Osteocyte (in vitro differentiated cells): Measurements from ENCODE around the gene DYRK2. TPM values are rescaled to one million over a fixed set of nuclear protein-coding genes. Genes with fewer than 3 reads are reported as not detected.

Experiments
- DNase-seq: peaks from one replicate; pipeline ENCODE4 v3.0.0; 2021; ENCODE audit warnings: mixed read lengths; ENCODE audit not compliant: unreplicated experiment; ENCODE audit errors: extremely low spot score
- H3K27ac Mint-ChIP-seq: one replicate; pipeline ENCODE4 v1.8.0; 2021; ENCODE audit warnings: mild to moderate bottlenecking, mixed read lengths; ENCODE audit not compliant: unreplicated experiment
- H3K27me3 Mint-ChIP-seq: one replicate; pipeline ENCODE4 v1.8.0; 2021; ENCODE audit warnings: mixed read lengths; ENCODE audit not compliant: unreplicated experiment
- H3K36me3 Mint-ChIP-seq: one replicate; pipeline ENCODE4 v1.8.0; 2021; ENCODE audit warnings: mixed read lengths; ENCODE audit not compliant: unreplicated experiment
- H3K4me1 Mint-ChIP-seq: one replicate; pipeline ENCODE4 v1.8.0; 2021; ENCODE audit warnings: mixed read lengths; ENCODE audit not compliant: unreplicated experiment
- H3K4me3 Mint-ChIP-seq: one replicate; pipeline ENCODE4 v1.8.0; 2021; ENCODE audit warnings: mild to moderate bottlenecking, moderate library complexity, mixed read lengths; ENCODE audit not compliant: unreplicated experiment
- H3K9me3 Mint-ChIP-seq: one replicate; pipeline ENCODE4 v1.8.0; 2021; ENCODE audit warnings: mixed read lengths; ENCODE audit not compliant: unreplicated experiment
- total RNA-seq: library from RNA; stranded (reverse); gene quantifications from 2 replicates; pipeline ENCODE4 v1.2.1, GENCODE V29; 2021
- TF ChIP-seq, protein P1 (sequence below): fragments of 200-600 bp; sonication (generic); IDR thresholded peaks from 2 replicates; pipeline ENCODE4 v1.5.0; 2021; ENCODE audit warnings: antibody characterized with exemption, mild to moderate bottlenecking, moderate library complexity

The DYRK2 gene
- total RNA-seq, 1 donor from 2014 or later = 28.9 TPM

DNA sequence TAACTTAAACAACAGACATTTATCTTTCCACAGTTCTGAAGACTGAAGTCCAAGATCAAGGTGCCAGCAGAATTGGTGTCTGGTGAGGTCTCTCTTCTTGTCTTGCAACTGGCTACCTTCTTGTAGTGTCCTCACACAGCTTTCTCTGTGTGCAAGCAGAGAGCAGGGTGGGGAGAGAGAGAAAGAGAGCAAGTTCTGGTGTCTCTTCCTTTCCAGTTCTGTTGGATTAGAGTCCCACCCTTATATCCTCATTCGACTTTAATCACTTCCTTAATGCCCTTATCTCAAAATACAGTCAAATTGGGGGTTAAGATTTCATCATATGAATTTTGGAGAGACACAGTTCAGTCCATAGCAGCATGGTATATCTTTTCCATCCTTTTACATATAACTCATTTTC, 40.8 kb downstream of the DYRK2 start:
- no peak for DNase-seq
- Mint-ChIP-seq H3K4me1 (no peaks in the 10 kb centered on the region), H3K9me3 (peaks cover 6% of the 10 kb centered on the region)

DNA sequence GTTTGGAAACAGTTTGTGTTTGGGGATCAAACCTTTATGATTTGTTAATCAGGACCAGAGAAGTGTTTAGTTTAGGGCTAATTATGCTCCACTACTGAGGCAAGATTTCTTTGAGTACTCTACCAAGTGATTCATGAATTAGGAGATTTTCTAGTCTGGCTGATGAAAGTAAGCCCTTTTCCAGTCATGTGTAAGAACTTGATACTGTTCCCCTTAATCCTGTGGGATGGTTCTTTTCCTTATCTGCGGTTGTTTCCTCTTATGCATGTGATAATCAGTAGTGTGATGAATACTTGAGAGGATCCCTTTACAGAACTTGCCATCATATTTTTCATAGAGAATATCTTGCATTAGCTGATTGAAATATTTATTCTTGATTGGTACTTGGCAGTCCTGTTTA, 42.1 kb downstream of the DYRK2 start:
- H3K36me3 Mint-ChIP-seq = no peaks in the 10 kb centered on the region
- H3K27me3 Mint-ChIP-seq = no peaks in the 10 kb centered on the region
- H3K27ac Mint-ChIP-seq = no peak overlapping the region
- no peaks in the 10 kb centered on the region for H3K4me1 Mint-ChIP-seq
- TF ChIP-seq, protein P1, sequence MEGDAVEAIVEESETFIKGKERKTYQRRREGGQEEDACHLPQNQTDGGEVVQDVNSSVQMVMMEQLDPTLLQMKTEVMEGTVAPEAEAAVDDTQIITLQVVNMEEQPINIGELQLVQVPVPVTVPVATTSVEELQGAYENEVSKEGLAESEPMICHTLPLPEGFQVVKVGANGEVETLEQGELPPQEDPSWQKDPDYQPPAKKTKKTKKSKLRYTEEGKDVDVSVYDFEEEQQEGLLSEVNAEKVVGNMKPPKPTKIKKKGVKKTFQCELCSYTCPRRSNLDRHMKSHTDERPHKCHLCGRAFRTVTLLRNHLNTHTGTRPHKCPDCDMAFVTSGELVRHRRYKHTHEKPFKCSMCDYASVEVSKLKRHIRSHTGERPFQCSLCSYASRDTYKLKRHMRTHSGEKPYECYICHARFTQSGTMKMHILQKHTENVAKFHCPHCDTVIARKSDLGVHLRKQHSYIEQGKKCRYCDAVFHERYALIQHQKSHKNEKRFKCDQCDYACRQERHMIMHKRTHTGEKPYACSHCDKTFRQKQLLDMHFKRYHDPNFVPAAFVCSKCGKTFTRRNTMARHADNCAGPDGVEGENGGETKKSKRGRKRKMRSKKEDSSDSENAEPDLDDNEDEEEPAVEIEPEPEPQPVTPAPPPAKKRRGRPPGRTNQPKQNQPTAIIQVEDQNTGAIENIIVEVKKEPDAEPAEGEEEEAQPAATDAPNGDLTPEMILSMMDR = no peak
- H3K4me3 Mint-ChIP-seq = no peak overlapping the region
- peaks cover 6% of the 10 kb centered on the region for H3K9me3 Mint-ChIP-seq
- DNase-seq = no peak

More for the DNA sequence above, 40.8 kb downstream of the DYRK2 start:
- H3K4me3 Mint-ChIP-seq = no peak overlapping the region
- H3K36me3 Mint-ChIP-seq = no peaks in the 10 kb centered on the region
- no peaks in the 10 kb centered on the region for H3K27me3 Mint-ChIP-seq
- no peak overlapping the region for H3K27ac Mint-ChIP-seq
- TF ChIP-seq, protein P1 = no peak

DNA sequence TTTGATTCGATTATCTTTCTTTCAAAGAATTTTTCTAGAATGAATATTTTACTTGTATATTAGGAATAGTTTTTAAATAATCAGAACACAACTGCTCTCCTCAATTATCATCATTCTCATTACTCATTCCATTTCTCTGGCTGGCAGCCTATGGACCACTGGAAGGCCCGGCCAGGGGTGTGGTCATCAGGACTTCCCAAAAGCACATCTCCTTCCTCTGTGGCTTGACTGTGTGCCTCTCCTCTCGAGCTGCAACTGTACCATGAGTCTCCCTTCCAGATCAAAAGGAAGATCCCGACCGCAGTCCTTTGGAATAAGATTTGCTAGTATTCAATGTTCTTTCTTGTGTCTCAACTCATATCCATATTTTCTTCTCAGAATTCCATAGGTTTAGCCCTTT, 42.7 kb downstream of the DYRK2 start:
- Mint-ChIP-seq H3K27ac (no peak overlapping the region), H3K9me3 (peaks cover 6% of the 10 kb centered on the region), H3K36me3 (no peaks in the 10 kb centered on the region), H3K27me3 (no peaks in the 10 kb centered on the region), H3K4me3 (no peak overlapping the region), H3K4me1 (no peaks in the 10 kb centered on the region)
- TF ChIP-seq, protein P1 = no peak
- no peak for DNase-seq

DNA sequence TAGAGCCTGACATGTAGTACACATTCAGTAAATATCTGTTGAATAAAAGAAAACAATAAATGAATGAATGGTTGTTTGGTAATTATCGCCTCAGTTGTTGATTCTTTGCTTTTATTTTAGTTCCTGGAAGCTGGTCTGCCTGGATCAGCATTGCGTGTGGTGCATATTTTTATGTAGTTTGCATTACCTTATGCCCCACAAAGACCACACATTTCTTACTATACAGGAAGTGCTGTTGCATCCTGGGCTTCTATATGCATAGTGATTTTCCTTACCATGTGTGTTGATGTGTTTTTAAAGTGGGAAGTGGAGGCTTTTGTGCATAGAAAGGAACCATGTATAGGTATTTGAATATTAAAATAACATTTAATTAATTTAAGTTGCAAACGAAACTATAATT, 43.6 kb downstream of the DYRK2 start:
- Mint-ChIP-seq H3K36me3 (no peaks in the 10 kb centered on the region), H3K27me3 (no peaks in the 10 kb centered on the region)
- TF ChIP-seq, protein P1 = no peak

DNA sequence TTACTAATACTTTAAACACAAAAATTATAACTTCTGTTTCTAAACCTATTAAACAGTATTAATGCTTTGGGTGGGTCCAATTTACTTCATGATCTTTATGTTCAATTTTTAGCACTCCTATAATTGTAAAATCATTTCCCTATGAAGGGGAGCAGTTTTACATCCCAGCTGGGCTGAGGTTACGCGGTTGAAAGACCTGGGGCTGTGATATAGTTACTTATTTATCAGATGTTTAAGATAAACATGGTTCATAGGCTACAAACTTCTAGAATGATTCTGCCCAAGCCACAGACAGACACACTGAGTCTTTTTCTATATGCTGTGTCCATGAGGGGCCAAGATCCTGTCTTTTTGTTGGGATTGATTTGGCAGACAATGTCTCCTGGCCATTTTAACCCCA, 44.4 kb downstream of the DYRK2 start:
- Mint-ChIP-seq H3K27ac (no peak overlapping the region), H3K36me3 (no peaks in the 10 kb centered on the region), H3K9me3 (no peaks in the 10 kb centered on the region), H3K27me3 (no peaks in the 10 kb centered on the region), H3K4me3 (no peak overlapping the region), H3K4me1 (peaks cover 8% of the 10 kb centered on the region)
- TF ChIP-seq, protein P1 = no peak
- no peak for DNase-seq

More for the DNA sequence above, 43.6 kb downstream of the DYRK2 start:
- Mint-ChIP-seq H3K4me3 (no peak overlapping the region), H3K27ac (no peak overlapping the region), H3K9me3 (peaks cover 6% of the 10 kb centered on the region), H3K4me1 (no peaks in the 10 kb centered on the region)
- DNase-seq = no peak
